PC-9 (cell line): Measurements from ENCODE around the gene MAGEA6. TPM values are rescaled to one million over a fixed set of nuclear protein-coding genes. Genes with fewer than 3 reads are reported as not detected.
"Not testable (repeated sequence)": the region's sequence is repeated elsewhere in the genome, so short reads cannot be mapped to it uniquely, and the experiment has no call there.

Experiments
- BruUV-seq: library from RNA; stranded (reverse); fragments of 400-500 nt; replicated peaks from 2 replicates; lab custom pipeline; 2021; lab: Mats Ljungman, UMichigan
- CTCF ChIA-PET: fragments of 300-600 bp; sonication (Branson Sonifier 250); formaldehyde crosslinking; loops from one replicate; lab custom pipeline; 2022; ENCODE audit warnings: antibody characterized with exemption; lab: Charles Lee
- POLR2A ChIA-PET: fragments of 300-600 bp; sonication (Branson Sonifier 250); formaldehyde crosslinking; loops from one replicate; lab custom pipeline; 2022; ENCODE audit warnings: antibody characterized with exemption; ENCODE audit not compliant: unreplicated experiment; lab: Charles Lee
- DNase-seq, 2 experiments: peaks; one replicate each; pipeline versions ENCODE4 v3.0.0 to v3.0.0-alpha.2; 2015 to 2022; ENCODE audit warnings: mixed read lengths in 1 of 2
- H2AFZ ChIP-seq: fragments of 200-600 bp; sonication (generic); 2 replicates; pipeline ENCODE4 v1.8.1; 2017; ENCODE audit warnings: antibody characterized with exemption
- H3F3A ChIP-seq: fragments of 200-600 bp; sonication (generic); 2 replicates; pipeline ENCODE4 v1.8.1; 2017; ENCODE audit warnings: antibody characterized with exemption, mild to moderate bottlenecking, low read depth; ENCODE audit not compliant: insufficient read depth
- H3K27ac ChIP-seq: fragments of 200-600 bp; sonication (generic); 2 replicates; pipeline ENCODE4 v1.6.1; 2016; ENCODE audit warnings: mixed run types
- H3K27me3 ChIP-seq: fragments of 200-600 bp; sonication (generic); 2 replicates; pipeline ENCODE4 v1.6.1; 2016; ENCODE audit warnings: low read depth, mixed run types; ENCODE audit not compliant: insufficient read depth
- H3K36me3 ChIP-seq: fragments of 200-600 bp; sonication (generic); 2 replicates; pipeline ENCODE4 v1.6.1; 2016; ENCODE audit warnings: low read depth, mixed run types
- H3K4me1 ChIP-seq: fragments of 200-600 bp; sonication (generic); replicated peaks from 2 replicates; pipeline ENCODE4 v1.6.1; 2016; ENCODE audit warnings: mixed run types; ENCODE audit not compliant: insufficient read depth
- H3K4me2 ChIP-seq: fragments of 200-600 bp; sonication (generic); 2 replicates; pipeline ENCODE4 v1.6.1; 2017; ENCODE audit warnings: mixed run types
- H3K4me3 ChIP-seq: fragments of 200-600 bp; sonication (generic); 2 replicates; pipeline ENCODE4 v1.6.1; 2016; ENCODE audit warnings: mixed run types
- H3K79me2 ChIP-seq: fragments of 200-600 bp; sonication (generic); 2 replicates; pipeline ENCODE4 v1.6.1; 2017; ENCODE audit warnings: low read depth, mixed run types
- H3K9me2 ChIP-seq: fragments of 200-600 bp; sonication (generic); 2 replicates; pipeline ENCODE4 v1.8.1; 2017; ENCODE audit warnings: mild to moderate bottlenecking; ENCODE audit not compliant: insufficient read depth
- H3K9me3 ChIP-seq: fragments of 200-600 bp; sonication (generic); 2 replicates; pipeline ENCODE4 v1.8.1; 2016; ENCODE audit warnings: low read depth; ENCODE audit not compliant: insufficient read depth
- H4K20me1 ChIP-seq: fragments of 200-600 bp; sonication (generic); 2 replicates; pipeline ENCODE4 v1.8.1; 2017; ENCODE audit not compliant: insufficient read depth
- intact Hi-C: fragments of 100-400 bp; cut with micrococcal nuclease; formaldehyde crosslinking; loops from one replicate; pipeline ENCODE4 v1.10.0; 2022; ENCODE audit not compliant: unreplicated experiment
- total RNA-seq: library from RNA; stranded (reverse); gene quantifications from 2 replicates; pipeline ENCODE4 v1.2.3, GENCODE V29; 2021

MAGEA6 gene
- total RNA-seq, 1 experiment from 2014 or later = 122 TPM

DNA sequence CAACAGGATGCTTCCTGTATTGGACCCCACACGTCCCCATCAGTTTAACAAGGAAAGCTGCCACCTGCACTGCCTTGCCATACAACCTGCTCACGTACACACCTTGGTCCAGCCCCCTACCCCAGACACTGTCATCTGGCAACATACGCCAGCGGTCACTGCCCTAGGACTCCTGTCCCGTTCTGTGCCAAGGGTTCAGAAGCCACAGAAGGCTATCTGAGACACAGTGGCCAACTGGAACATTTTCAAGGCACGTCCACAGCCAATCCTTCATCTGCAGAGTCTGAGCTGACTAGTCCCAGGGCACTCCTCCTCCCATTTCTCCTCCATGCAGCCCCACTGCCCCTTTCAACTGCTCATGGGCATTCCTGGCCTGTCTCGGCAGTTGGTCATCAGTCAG is 7.9 kb downstream of the MAGEA6 start:
- H3K9me3 ChIP-seq, CTCF ChIA-PET, BruUV-seq, H3K36me3 ChIP-seq, H3K27ac ChIP-seq, H3K79me2 ChIP-seq, H2AFZ ChIP-seq, intact Hi-C loops, H3F3A ChIP-seq, H3K4me2 ChIP-seq, H3K4me3 ChIP-seq, H3K27me3 ChIP-seq, DNase-seq, H3K9me2 ChIP-seq, H3K4me1 ChIP-seq, H4K20me1 ChIP-seq, POLR2A ChIA-PET: not testable (repeated sequence)

DNA sequence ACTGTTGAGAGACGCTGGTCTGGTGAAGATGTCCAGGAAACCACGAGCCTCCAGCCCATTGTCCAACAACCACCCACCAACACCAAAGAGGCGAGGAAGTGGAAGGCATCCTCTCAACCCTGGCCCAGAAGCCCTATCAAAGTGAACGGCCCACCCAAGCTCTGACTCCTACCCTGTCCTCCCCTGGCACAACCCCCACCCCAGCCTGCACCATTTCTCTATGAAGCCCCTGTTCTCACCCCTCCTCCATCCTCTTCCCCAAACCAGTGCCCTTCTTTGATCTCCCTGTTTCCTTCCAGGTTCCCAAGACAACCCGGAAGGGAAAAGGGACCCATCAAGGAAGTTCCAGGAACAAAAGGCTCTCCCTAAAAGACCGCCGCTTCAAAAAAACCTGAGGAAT is 9.9 kb downstream of the MAGEA6 start:
- H4K20me1 ChIP-seq, H3K27me3 ChIP-seq, H3K36me3 ChIP-seq, H2AFZ ChIP-seq, H3K79me2 ChIP-seq, CTCF ChIA-PET, H3K9me3 ChIP-seq, H3K4me2 ChIP-seq, BruUV-seq, H3K4me3 ChIP-seq, POLR2A ChIA-PET, H3F3A ChIP-seq, H3K4me1 ChIP-seq, intact Hi-C loops, H3K27ac ChIP-seq, H3K9me2 ChIP-seq, DNase-seq: not testable (repeated sequence)

DNA sequence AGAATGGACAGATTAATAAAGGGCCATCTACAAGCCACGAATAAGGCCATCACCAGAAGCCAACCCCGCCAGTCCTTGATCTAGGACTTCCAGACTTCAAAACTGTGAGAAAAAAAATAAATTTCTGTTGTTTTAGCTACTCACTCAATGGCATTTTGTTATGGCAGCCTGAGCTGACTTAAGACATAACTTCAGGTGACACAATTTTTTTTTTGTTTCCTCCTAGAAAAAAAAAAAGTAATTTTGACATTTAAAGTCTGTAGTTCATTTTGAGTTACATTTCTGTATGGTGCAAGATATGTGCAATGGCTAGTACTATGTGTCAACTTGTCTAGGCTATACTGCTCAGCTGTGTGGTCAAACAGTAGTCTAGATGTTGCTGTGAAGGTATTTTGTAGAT is 10.6 kb downstream of the MAGEA6 start, which contains the start of gene CSAG3:
CSAG3 (plus strand) TSS at position 301 of the 400 bp plus-strand sequence.
- H3K36me3 ChIP-seq, intact Hi-C loops, H3K4me3 ChIP-seq, H3K4me2 ChIP-seq, DNase-seq, H3K79me2 ChIP-seq, CTCF ChIA-PET, H2AFZ ChIP-seq, H3K4me1 ChIP-seq, H3K9me2 ChIP-seq, H3K9me3 ChIP-seq, BruUV-seq, H3F3A ChIP-seq, H3K27me3 ChIP-seq, H4K20me1 ChIP-seq, H3K27ac ChIP-seq, POLR2A ChIA-PET: not testable (repeated sequence)

DNA sequence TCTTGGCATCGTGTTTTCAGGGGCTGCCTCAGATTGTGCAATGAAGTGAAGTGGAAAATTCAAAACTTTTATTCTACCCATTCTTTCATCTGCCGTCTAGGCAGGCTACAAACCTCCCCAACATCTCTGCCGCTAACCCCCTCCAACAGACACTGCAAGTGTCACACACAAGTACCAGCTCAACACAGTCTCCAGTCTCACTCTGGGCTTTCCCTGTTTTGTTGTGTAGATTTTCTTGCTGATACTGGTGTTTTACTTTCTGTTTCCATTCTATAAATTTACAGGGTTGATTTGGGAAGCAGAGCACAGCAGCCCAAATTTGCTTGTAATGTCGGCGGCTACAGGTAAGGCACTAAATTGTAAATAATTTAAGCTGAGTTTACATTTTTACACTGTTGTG is 14.6 kb downstream of the MAGEA6 start:
- H3K9me2 ChIP-seq, H3F3A ChIP-seq, H3K4me1 ChIP-seq, BruUV-seq, H3K79me2 ChIP-seq, H3K36me3 ChIP-seq, H3K4me2 ChIP-seq, H3K27ac ChIP-seq, H3K4me3 ChIP-seq, CTCF ChIA-PET, H4K20me1 ChIP-seq, intact Hi-C loops, DNase-seq, H3K9me3 ChIP-seq, H3K27me3 ChIP-seq, H2AFZ ChIP-seq, POLR2A ChIA-PET: not testable (repeated sequence)

DNA sequence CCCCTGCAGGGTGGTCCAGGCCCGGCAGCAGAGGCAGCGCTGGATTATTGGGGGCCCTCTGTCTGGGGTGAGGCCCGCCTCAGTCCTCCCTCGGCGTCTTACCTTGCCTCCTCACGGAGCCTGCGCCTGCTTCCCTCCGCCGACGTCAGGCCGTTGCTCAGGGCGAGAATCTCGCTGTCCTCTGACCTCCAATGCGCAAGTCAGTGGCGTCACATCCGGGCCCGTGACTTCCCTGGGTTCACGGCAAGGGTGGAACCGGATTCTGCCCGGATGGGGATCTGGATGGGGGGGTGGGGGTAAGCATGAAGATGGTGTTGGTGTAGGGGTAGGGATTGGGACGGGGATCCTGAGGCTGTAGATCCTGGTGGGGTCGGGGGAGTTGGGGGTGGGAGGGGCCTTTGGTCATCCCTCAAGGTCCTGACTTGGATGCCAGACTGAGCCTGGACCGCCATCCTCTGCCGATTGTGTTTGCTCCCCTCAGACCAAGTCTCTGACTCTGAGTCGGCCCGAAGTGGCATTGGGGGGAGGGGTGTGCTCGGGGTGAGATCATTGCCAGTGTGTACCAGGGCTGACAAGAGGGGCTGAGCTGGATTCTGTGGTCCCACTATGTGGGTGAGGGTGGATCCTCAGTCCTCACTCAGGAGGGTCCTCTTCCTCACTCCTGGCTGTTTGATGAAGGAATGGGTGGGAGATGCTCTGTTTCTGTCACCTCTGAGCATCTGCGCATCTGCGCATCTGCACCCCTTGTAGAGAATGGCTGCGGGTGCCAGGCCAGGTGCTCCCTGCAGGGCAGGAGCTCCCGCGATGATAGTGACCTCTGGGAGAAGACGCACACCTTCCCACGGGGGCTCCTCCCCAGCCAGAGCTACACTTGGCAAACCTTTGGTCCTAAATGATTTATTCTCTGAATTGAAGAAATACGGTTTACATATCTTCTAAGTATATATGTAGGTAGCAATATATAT is 15.5 kb downstream of the MAGEA6 start, which contains the start of gene MAGEA2:
MAGEA2 (minus strand) TSS at position 157 of the 965 bp plus-strand sequence. CDS start 2,479 bp downstream, outside the sequence.
- intact Hi-C loops, BruUV-seq, H3K27ac ChIP-seq, H3K27me3 ChIP-seq, H3K79me2 ChIP-seq, CTCF ChIA-PET, H4K20me1 ChIP-seq, H3F3A ChIP-seq, H2AFZ ChIP-seq, POLR2A ChIA-PET, H3K9me2 ChIP-seq, H3K36me3 ChIP-seq, H3K4me3 ChIP-seq, H3K4me2 ChIP-seq, DNase-seq, H3K4me1 ChIP-seq, H3K9me3 ChIP-seq: not testable (repeated sequence)
